RPMI8226 (cell line): ENCODE measurements around the gene SRGAP3.
"Not testable (repeated sequence)": the region's sequence is repeated elsewhere in the genome, so short reads cannot be mapped to it uniquely, and the experiment has no call there.

Experiments used
- DNase-seq: peaks from one replicate; pipeline ENCODE4 v3.0.0-alpha.2; 2015

SRGAP3 gene

DNA sequence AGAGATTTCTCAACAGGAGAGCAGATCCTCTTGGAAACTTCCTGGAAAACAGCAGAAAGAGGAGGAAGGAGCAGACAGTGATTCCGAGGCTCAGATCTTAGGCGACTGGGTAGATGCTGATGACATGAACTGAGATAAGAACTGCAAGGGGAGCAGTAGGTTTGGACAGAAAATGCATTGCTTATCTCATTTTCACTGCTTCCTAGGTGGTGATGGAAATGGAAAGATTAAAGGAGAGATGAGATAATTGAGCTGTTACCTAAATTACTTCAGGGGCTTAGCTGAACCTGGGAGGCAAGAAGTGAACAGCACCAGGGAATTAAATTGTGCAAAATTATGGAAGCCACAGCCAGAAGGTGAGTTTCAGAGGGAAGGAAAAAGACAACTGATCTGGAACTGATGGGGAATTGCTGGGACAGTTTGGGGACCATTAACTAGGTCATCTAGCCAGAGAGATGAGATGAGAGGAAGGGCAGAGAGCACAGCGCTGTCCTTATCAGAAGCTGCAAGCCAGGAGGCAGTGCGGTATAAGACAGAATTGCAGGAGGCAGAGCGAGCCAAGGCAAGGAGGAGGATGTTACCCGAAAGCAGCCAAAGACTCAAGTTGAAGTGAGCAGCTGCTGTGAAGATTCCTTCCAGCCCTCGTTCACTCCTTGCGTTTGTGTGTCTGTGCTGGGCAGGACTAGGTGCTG is 140.4 kb downstream of the SRGAP3 start:
- no peak for DNase-seq

DNA sequence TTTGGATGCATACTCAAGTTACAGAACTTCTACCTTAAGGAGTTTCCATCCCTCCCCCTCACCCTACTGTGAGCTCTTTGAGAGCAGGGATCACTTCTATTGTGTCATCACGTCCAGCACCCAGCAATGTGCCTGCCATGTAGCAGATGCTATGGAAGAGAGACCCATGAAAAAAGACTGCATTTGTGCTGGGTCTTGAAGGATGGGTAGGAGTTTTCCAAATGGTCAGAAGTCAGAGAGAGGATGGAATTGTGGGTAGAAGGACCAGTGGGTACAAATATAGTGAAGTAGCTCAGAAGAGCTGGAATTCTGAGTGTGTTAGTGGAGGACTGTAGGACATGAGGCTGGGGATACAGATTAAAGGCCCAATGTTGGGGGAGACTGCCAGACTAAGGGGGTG is 141.7 kb downstream of the SRGAP3 start:
- DNase-seq, result no peak

DNA sequence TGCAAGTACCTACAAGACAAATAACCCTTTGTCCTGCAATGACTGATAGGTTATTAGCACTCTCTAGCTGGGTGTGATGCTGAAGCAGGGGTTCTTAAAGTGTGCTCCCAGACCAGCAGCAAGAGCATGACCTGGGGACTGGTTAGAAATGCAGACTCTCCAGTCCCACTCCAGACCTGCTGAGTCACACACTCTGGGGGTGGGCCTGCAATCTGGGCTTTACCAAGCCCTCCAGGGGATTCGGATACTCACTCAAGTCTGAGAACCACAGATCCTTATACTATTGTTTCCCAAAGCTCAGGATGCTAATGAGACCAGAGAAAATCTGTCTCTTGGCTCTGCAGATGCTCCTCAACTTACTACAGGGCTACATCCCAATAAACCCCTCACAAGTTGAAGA is 144.0 kb downstream of the SRGAP3 start:
- no peak for DNase-seq

- DNase-seq, result no peak
Measured at GRCh38 chr3:9104121-9104520, 145.3 kb downstream of the SRGAP3 start.

GRCh38 chr3:9102240-9102981 is 147.0 kb downstream of the SRGAP3 start:
- DNase-seq, result no peak

GRCh38 chr3:9101286-9101685 is 148.2 kb downstream of the SRGAP3 start:
- DNase-seq, result no peak

DNA sequence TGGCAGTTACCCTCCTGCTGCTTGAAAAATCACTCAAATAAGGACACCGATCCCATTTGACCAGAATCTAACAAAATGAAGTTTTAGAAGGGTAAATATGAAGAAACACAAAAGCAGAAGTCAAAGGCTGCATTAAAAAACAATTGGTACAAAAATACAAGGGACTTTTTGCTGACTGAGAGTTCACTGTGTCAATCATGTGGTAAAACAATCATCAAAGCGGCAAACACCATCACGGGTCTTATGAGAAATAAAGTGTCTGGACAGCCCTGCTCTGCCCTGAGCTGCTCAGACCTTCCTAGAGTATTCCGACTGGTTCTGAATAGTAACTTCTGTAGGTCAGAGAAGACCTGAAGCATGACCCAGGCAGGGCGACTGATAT is 148.9 kb downstream of the SRGAP3 start:
- no peak for DNase-seq

DNA sequence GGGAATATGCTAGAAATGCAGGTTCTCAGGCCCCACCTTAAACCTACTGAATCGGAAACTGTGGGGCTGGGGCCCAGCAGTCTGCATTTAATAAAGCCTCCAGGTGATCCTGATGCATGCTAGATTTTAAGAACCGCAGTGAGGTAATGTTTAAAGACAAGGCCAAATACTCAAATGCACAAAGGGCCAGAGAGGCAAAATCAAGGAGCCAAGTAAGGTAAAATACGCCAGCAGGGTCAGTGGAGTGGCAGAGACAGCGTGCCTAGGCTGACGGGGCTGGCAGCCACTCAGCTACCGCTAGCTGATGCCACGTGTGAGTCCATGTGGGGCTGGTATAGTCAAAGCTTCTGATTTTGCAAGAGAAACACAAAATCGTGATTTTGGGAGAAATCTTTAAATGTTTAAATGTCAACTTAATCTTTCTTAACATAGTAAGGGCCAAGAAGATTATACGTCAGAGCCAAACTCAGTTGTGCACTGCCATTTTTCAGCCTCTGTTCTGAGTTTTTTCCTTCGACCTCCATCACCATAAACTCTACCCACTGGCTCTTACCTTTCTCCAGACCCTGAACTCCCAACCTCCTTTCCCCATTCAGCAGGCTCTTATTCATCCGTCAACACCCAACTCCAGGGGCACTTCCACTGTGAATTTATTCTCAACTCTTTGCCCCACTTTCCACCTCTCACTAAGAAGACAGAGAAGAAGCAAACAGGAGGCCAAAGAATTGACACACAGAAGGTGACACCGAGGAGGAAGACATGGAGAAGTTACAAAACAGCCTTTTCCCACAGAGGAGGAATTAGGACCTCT is 149.5 kb downstream of the SRGAP3 start:
- no peak for DNase-seq

DNA sequence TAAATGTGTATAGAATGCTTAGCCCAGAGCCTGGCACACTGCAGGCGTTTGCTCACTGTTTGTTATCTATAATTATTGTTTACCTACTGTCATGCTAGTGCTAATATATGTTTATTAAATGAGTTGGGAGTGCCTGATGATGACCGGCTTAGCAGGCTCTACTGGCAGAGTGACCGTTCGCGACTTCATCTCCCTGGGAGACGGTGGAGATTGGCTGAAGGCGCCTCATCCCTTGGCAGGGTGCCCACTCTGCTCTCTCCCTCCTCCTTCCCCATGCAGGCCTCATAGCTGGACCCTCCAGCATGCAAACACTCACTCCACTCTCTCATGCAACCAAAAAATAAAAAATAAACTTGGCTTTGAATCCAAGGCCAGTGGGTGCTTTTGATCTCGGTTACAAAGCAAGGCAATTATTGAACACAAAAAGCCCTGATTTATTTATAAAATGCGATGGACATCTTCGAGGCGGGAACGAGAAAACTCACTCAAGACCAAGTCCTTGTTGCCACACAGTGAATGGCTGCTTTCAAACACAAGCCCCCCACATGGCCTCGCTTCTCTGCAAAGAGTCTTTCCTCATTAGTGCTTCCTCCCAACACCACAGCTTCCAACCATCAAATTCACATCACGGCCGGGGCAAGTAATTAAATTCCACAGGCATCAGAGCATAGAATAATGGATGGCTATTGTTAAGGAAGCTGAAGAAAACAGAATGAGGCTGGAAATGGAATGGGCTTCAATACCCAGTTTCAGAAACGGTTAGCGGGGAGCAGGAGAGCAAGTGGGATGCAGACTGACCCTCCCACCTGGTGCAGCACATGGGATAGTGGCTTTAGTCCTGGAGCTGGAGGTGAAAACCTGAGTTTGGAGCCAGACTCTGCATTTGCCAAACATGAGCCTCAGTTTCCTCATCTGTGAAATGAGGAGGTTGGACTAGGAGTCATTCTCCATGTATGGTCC is 150.4 kb downstream of the SRGAP3 start:
- DNase-seq, result no peak

- no peak for DNase-seq
Measured at GRCh38 chr3:9097495-9097894, 152.0 kb downstream of the SRGAP3 start.

DNA sequence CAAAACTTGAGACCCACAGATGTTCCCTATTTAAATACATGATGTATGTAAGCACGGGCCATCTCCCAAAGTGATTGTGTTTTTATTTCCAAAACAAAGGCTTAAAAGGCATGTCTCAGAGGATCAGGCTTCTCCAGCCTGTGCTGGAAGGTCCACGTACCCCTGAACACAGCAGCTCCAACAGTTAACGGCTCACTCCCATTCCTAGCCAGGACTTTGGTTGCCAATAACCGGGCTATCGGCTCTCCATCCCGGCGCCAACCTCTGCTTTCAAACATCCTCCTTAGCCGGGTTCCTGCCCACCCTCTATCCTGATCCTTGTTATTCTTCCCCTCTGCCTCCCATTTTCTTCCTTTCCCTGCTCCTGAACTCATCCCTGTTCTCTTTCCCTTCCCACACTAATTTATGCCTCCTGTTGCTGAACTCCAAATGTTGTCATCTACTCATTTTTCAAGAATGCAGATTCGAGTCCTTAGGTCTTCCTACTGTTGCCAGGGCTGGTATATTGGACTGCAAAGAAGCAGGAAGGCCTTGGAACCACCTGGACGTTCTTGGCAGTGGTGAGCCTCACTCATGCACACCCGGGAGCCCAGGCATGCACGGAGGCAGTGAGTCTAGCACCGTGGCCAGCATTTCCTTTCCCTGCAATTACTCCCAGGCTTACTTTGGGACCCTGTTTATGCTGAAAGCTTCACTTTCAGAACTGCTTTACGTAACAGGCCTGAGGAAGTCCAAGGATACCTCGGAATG is 157.8 kb downstream of the SRGAP3 start:
- no peak for DNase-seq

DNA sequence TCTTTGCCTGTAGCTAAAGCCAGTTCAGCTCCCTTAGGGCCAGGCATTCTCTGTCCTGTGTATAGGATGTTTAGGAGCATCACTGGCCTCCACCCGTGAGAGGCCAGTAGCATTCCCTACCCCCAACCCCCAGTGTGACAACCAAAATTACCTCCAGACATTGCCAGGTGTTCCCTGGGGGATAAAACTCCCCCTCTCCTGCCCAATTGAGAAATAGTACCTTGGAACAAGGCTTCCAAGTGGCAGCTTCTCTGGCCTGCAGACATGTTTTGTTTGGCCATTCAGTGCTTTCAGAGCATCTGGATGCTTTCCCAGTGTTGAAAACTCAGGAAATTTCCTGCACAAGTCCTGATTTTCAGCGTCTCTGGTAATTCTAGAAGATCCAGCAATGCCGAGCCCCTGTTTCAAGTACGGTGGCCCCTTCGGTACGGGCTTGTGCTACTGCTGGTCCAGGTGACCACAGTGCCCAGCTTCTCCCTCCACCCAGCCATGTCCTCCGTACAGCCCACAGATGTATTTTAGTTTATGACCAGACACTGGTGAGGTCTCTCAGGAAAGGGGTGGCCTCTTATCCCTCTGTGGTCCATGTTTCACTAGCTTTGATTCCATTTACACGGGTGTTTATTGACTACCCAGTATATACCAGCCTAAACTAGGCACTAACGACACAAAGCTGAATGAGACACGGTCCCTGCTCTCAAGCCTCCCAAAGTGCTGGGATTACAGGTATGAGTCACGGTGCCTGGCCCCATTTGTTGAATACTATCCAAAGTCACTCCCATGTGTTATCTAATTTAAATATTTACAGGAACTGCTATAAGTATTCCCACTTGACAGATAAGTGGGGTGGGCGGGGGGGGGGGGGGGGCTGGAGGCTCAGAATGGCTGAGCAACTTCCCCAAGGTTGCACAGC is 160.7 kb downstream of the SRGAP3 start:
- DNase-seq, result no peak

- no peak for DNase-seq
Measured at GRCh38 chr3:9087831-9088413, 161.5 kb downstream of the SRGAP3 start.

- DNase-seq, result not testable (repeated sequence)
Measured at GRCh38 chr3:9085428-9085827, 164.0 kb downstream of the SRGAP3 start.

DNA sequence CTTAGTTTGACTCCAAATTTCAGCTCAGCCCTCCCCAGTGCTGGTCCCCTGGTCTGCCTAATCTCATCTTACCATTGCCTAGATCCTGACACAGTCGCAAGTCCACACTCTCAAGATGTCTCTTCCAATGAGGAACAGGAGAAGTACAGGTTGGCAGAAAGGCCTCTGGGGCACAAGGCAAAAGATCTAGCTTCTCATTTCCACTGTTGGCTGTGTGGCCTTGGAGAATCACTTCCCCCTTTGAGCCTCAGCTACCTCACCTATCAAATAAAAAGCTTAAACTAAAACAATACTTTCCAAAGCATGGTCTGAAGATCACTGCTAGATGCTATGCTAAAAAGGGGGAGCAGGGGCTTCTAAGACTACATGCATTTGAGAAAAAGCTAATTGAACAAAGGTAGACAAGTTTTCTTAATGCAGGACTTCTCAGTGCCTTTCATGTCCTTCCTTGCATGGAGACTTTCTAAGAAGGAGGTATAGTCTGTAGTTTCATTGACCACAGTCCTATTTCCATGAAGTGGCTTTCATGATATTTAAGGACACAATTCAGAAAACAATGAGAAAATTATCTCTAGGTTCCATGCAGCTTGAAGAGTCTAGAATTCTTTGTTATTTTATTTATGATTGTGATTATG is 168.1 kb downstream of the SRGAP3 start:
- no peak for DNase-seq

DNA sequence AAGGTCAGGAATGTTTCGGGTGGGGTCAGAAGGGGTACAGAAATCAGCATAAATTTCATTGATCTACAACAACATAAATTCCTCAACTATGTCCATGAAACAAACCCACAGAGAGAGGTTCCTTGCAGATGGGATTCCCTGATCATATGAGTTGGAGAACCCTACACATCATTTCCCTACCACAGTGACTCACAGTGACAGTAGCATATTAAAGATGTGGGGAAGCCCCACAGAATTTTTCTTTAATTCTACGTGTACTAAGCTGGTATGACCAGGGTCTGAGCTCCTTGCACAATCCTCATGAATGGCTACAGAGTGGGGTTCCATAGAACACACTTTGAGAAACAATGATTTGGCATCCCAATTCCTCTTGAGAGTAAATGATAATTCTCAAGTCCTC is 169.3 kb downstream of the SRGAP3 start:
- DNase-seq, result no peak

GRCh38 chr3:9079676-9080075 is 169.8 kb downstream of the SRGAP3 start:
- no peak for DNase-seq

- DNase-seq, result no peak
Measured at GRCh38 chr3:9078561-9079240, 170.7 kb downstream of the SRGAP3 start.

- no peak for DNase-seq
Measured at GRCh38 chr3:9077029-9077428, 172.4 kb downstream of the SRGAP3 start.
